Stromal cell of bone marrow (primary cell): ENCODE measurements around the gene HPCAL1.
A peak's percentile ranks its signal among the peaks of the same experiment; 100 is the strongest.

Experiments used
- DNase-seq: peaks from one replicate; pipeline ENCODE4 v3.0.0-alpha.2; 2012; ENCODE audit warnings: low read depth

The HPCAL1 gene

DNA sequence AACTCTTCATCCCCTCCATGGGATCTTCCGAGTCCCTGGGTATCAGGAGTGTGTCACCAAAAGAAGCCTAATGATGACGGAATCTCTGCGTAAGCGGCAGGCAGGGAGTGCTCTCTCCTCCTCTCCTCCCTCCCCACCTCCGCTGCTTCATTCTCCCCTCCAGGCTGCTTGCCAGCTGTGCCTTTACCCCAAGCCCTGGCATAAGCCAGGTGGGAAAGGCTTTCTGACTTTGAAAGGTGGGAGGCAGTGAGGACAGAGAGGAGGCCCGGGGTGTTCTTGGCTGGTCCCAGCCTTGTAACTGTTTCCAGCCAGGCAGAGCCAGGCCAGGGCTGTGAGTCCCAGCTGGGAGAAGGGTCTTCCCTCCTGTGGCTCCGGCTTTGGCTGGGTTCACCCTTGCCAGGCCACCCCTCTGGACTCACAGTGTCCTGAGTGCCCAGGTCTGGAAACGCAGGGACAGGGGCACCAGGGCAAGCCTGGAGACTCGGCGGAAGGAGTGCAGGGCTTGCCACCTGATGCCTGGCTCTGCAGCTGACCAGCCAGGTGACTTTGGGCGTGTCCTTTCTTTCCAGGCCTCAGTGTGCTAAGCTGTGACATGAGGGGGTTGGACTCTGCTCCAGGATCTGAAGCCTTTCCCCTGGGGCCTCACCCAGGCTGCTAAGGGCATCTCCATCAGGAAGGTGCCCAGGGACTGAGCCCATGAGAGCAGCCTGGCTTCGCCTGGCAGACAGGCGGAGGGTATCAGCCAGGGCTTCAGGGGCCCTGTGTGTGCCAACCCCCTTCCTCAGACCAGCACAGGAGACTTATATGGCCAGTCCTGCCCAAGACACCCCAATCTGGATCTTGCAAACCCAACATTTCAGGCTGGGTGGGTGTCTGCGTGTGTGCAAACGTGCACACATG is 32.7 kb upstream of the HPCAL1 start:
- DNase-seq, result no peak

DNA sequence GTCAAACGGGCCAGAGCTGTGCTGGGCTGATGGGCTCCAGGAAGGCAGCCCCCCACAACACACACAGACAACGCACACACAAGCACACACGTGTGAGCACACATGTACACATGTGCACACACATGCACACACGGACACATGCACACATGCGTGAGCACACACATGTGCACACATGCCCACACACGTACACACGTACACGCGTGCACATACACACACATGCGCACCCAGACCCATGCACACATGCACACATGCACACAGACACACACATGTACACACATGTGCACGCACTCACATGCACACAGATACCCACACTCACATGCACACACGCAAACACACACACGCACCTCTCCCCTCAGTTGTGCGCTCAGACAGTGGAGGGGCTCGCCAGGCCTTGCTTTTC is 31.2 kb upstream of the HPCAL1 start:
- DNase-seq, result no peak

DNA sequence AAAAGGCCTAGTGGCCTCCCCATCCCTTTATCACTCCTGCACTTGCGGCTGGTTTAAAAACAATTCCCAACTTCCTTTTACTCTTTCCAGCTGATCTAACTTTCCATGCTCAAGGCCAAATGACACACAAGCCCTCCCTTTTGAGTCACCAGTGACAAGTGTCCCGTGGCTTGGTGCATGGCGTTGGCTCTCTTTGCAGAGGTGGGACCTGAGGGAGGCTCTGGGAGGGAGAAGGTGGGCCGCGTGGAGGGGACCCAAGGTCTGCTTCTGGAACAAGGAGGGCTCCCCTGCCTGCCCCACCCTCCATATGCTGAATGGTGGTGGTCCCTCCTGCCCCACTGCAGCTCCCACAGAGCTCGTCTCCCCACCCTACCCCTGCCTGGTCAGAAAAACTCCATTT is 30.8 kb upstream of the HPCAL1 start:
- DNase-seq, result no peak

DNA sequence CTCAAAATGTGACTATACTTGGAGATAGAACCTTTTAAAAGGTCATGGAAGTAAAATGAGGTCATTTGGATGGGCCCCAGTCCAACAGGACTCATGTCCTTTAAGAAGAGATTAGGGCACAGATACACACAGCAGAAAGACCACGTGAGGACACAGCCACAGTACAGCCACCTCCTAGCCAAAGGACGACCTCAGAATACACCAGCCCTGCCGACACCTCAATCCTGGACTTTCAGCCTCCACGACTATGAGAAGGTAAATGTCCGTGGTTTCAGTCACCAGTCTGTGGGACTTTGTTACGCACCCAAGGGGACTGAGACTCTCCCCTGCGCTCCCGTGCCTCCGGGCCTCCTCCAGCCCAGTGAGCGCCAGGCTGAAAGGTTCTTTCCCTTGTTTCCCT is 30.2 kb upstream of the HPCAL1 start:
- no peak for DNase-seq

DNA sequence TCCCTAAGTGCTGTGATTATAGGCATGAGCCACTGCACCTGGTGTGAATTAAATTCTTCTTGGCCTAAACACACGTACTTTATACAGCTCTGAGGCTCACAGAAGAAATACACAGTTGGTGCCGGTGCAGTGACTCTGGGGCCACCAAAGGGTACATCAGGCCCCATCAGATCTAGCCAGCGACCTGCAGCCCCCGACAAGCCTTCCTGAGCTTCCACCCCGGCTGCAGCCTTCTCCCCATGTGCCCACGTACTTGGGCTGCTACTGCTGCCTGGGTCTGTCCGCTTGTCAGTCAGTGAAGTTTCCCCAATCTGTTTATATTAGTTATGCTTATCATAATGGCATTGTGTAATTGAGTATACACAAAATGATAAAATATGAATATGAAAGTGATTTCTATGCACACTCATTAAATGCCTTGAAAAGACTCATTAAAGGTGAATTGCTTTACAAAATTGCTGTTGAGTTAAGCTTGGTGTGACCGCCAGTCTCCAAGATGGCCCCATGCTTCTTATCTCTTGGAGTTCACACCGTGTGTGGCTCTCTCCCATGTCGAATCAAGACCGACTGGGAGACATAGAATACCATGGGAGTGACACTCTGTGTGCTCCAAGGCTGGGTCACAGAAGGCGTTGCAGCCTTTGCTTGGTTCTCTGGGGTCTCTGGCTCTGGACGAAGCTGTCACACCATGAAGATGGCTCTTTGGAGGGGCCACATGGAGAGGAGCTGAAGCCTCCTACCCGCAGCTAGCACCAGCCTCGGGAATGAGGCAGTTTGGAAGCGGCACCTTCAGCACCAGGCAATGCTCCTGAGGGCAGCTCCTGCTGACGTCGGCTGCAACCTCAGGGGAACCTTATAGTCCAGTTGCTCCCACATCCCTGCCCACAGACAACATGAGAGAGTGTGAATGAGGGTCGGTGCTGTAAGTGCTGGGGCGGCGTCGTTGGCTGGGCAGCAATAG is 29.2 kb upstream of the HPCAL1 start:
- no peak for DNase-seq

DNA sequence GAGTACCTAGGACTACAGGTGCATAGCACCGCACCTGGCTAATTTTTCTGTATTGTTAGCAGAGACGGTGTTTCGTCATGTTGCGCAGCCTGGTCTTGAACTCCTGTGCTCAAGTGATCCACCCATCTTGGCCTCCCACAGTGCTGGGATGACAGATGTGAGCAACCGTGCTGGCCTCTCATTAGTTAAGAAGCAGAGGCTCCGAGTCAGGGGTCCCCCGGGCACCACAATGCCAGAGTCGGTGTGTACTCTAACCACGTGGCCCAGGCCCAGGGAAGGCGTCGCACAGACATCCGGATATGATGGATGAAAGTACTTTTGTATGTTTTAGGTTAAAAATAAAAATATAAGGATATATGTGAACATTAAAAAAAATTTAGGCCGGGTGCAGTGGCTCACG is 28.3 kb upstream of the HPCAL1 start:
- DNase-seq, result no peak

DNA sequence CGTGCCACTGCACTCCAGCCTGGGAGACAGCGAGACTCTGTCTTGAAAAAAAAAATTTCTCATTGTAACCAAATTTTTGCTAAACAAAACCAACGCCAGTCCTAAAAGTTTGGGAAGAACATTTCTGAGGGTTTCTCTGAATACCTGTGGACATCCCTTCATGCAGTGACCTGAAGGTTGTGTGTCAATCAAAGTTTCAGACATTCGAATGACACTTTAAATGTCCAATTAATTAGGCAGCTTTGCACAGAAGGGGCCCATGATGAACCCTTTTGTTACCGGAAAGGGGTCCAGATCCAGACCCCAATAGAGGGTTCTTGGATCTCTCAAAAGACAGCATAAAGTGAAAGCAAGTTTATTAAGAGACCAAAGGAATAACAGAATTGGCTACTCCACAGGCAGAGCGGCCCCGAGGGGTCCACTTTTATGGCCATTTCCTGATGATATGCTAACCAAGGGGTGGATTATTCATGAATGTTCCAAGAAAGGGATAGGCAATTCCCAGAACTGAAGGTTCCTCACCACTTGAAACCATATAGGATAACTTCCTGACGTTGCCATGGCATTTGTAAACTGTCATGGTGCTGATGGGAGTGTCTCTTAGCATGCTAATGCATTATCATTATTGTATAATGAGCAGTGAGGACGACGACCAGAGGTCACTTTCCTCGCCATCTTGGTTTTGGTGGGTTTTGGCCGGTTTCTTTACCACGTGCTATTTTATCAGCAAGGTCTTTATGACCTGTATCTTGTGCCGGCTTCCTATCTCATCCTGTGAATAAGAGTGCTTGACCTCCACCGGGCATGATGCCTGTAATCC is 27.5 kb upstream of the HPCAL1 start:
- no peak for DNase-seq

DNA sequence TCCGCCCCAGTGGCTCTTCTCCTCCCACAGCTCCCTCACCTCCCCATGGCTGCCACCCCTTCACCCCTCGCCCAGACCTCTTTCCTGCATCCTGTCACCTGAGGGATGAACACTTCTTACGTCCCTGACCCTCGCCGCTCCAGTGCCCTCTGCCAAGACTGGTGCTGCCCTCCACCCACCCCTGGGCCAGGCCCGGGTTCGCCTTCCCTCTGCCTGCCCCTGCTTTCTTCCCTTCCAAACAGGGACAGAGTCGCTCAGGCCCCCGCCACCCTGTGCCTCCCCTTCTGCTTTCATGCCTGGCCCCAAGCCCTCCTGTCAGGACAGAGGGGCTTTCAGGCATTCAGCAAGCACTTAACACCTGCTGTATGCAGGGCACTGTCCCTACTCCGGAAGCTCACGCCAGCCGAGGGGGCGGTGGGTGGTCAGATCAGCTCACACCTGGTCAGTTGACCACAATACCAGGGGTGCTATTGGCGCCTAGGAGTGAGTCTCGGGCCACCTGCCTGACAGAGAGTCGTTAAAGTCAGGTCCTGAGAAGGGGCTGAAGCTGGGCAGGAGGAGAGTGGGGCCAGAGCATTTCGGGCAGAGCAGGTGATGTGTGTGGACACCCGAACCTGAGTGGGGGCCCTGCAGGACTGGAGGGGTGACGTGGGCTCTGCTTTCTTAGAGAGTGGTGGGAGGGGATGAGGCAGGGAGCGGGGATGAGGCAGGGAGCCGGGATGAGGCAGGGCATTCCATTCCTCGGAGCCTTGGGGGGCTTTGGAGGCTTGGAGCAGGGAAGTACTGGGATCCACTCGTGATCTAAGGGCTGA is 26.0 kb upstream of the HPCAL1 start:
- no peak for DNase-seq

DNA sequence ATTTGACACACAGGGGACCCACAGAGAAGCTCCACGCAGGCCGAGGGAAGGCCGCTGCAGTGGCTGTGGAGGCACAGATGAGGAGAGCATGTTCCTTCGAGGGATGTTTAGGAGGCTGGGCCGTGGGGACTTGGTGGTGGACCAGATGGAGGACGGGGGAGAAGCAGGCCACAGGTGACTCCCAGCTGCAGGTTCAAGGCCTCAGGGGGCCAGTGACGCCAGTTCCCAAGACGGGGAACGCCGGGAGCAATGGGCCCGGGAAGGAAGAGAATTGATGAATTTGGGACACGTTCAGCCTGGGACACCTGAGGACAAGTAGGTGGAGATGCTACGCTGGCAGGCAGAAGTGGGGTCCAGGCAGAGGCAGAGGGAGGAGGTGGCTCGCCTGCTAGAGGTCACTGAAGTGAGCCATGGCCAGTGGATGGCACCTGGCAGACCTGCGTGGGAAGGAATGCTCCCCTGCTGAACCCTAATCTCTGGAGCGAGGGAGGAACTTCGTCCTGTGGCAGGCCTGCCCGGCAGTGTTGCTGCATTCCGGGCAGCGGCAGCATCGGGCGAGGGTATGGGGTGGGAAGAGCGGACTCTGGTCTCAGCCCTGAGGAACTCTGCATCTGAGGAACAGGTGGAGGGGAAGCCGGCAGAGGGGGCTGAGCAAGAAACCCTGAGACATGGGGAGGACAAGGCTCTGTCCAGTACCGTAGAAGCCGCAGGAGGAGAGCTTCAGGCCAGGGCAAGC is 25.2 kb upstream of the HPCAL1 start:
- no peak for DNase-seq

DNA sequence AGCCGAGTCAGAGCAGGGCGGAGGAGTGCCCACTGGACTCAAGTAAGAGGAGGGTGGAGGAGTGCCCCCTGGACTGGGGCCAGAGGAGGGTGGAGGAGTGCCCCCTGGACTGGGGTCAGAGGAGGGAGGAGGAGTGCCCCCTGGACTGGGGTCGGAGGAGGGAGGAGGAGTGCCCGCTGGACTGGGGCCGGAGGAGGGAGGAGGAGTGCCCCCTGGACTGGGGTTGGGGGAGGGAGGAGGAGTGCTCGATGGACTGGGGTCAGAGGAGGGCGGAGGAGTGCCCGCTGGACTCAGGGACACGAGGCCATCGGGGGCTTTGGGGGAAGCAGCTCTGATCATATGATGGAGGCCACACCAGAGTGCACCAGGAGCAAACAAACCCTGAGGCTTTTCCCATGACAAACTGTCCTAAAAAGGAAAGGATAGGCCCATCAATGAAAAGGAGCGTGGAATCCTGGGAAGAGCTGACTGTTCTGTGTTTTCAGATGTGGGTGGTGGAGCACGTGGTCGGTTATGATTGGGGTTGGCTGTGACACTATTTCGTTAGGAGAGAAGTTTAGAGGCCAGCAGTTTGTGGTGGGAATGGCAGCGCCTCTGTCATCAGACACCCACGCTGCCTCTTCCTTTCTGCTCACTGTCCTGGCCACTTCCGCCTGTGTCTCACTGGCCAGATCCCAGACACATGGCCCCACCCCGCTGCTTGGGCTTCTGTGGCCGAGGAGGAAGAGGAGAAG is 24.5 kb upstream of the HPCAL1 start:
- peak; percentile 85 for DNase-seq

DNA sequence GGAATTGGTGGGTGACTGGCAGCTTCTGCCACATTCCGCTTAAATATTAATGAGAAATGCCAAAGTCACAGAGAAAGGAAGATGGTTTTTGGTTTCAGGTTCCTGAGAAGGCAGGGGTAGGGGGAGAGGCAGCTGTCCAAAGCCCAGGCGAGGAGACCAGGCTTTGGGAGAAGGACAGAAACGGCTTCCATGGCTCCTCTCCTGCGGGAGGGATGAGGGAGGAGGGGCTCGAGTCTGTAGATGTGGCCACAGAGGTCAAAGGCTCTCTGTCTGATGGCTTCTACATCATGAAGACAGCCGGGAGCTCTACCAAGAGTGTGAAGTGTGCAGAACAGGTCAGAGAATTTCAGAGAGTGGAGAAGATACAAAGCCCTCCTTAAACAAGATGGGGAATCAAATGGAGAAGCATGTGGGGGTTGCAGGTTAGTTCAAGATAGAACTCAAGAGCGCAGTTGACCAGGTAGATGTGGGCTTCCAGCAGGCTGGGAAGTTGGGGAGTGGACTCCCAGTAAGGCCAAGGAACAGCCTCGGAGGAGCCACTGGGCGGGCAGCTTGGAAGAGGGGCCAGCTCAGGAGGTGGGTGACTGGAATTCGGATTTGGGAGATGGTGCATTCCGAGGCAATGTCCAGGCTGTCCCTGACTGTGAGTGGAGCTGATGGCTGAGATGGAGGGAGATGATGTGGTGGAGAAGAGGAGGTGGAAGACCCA is 23.8 kb upstream of the HPCAL1 start:
- no peak for DNase-seq

DNA sequence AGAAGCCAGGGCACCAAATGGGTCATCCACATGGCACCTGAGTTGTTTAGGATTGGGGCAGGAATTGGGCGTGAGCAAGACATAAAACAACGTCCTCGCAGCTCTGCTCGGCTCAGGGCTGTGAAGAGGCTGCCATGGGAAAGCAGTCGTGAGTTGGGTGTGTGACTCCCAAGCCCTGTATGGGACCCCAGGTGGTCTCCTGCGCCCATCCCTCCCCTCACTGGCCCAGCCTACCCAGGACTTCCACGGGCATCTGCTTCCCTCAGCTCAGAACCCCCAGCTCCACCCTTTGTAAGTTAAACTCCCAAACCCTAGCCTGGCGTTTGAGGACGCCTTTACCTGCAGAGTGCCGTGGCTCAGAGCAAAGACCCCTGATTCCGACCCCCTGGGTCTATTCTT is 23.2 kb upstream of the HPCAL1 start:
- DNase-seq, result no peak

DNA sequence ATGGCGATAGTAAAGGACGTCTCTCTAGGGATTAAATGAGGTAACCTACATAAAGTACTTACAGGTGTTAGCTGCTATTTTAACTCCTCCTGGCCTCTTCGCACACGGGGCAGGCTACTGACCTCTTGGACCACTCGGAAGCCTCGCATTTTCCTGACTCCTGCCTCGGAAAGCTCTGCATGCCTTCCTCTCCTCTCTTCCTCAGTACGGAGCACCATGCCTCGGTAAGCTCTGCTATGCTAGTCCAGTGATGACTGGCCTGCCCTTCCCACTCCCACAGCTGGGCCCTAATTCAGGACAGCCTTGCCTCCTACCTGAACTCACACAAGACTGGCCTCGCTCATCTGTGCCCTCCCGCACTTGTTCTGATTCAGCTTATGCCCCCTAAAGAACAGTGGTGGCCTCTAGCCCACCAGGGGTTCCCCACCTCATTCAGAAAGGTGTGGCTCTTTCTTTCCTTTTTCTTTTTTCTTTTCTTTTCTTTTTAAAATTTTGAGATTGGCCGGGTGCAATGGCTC is 22.7 kb upstream of the HPCAL1 start:
- no peak for DNase-seq

DNA sequence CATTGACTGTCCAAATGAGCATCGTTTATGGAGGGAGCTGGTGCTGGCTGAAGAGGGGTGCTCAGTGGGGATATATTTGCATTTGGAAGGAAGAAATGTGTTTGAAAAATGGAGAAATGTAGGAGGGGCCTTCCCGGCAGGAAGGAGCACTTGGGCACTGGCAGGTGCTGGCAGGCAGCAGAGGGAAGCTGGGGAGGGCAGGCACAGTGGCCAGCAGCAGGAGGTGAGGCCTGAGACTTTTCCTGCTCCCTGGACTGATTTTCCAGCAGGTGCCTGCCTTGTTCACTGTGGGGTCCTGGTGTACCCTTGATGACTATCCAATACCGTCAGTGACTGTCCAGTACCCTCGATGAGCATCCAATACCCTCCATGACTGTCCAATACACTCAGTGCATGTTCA is 20.8 kb upstream of the HPCAL1 start:
- no peak for DNase-seq

DNA sequence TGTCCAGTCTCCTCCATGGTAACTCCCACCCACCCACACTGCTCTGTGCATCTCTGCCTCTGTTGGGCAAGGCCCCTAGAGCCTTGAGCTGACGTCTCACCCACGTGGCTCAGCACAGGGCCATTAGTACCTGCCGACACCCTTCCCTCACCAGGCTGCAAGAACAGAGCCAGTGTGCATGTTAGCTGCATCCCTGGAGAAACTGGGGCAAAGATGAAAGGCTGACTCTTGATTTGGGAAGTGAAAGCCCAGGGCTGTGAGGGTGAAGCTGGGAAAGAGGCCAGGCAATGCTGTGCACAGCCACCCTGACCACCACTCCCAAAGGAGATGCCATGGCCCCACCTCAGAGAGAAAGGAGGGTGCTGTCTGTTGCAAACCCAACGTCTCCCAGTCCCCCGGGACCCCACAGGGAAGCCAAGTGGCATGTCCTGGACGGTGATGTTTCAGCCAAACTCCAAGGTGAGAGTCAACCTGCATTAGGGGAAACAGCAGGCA is 20.0 kb upstream of the HPCAL1 start:
- DNase-seq, result no peak

DNA sequence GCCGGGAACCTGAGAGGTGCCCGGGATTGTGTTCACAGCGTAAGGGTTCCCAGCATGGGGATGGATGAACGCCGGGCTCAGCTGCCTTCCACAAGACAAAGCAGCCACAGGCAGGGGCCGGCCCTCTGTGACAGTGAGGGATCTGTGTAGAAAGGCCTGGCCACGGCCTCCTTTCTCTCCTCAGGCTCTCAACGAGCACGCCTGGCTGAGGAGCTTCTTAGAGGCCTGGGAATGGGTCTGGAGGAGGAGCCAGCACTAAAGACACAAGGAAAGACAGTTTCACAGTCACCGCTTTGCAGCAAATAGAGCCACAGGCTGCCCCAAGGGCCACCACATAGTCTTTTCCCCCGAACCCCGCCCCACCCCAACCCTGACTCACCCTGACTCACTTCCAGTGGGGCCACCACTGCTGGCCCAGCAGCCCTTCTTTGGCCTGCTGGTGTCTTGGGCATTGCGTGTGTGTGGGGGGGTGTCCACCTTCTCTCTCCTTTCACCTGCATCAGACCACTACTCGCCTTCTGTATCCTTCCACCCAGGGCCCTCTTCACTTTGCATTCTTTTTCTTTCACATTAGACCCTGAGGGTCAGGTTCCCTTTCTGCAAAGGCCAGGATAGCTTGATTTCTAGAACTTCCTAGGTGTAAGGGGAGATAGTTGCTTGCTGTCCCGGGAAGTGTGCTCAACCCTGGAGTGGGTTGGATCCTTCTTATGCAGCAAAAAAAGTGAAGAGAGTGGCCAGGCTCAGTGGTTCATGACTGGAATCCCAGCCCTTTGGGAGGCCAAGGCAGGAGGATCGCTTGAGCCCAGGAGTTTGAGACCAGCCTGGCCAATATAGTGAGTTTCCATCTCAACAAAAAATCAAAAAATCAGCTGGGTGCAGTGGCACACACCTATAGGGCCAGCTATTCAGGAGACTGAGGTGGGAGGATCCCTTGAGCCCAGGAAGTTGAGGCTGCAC is 19.3 kb upstream of the HPCAL1 start:
- DNase-seq, result peak; percentile 77

DNA sequence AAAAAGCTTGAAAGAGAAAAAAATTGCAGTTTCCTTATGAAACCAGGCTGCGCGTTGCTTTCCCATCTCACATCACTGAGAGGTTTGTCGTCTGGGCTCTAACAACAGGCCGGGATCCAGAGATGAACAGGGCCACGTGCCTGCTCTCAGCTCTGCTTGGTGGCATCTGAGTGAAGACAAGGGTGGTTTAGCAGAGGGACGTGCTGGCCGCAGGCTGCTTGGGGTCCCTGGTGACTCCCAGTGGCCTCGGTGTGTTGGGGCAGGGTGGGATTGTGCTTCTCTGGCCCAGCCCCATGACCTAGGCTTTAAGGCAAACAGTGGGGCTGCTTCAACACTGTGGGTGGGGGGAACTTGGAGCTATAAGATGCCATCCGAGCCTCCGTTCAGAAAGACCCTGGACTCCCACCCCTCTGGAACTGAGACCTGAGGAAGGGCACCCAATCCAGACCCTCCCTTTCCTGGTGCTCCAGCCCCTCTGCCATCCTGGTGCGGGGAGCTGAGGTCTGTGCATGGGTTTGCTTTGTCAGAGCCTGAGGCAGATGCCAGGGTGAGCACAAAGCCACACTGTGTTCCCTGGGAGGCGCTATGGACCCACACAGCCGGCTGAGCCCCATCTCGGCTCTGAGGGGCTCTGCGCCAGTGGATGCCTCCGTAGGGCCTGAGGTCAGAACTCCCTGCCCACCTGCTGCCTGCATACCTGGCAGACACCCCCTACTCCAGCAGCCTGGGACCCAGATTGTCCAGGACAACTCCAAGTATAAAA is 18.4 kb upstream of the HPCAL1 start:
- DNase-seq, result no peak
